ENCODE measurements around the gene NAALADL1. TPM values are rescaled to one million over a fixed set of nuclear protein-coding genes. Genes with fewer than 3 reads are reported as not detected.

The NAALADL1 gene
- total RNA-seq, 1 experiment from 2014 or later, result not detected

GRCh38 chr11:65013888-65014725 is 44.2 kb downstream of the NAALADL1 start, which contains the start of gene ARL2:
ARL2 (plus strand) TSS chr11:65014160; CDS start chr11:65014208, 48 bp downstream.
- Histone ChIP-seq H3K27ac (ENCODE audit: low read depth, low read length, poor library complexity, severe bottlenecking) (peak within 1 kb of the TSS; percentile 96), H3K27me3 (replicated peaks; ENCODE audit: insufficient read depth, low read depth, low read length, poor library complexity) (no peaks in the 10 kb centered on the region), H3K36me3 (ENCODE audit: insufficient read depth, low read length, poor library complexity, severe bottlenecking) (peaks cover 9% of the 10 kb centered on the region), H3K9me3 (ENCODE audit: low read depth, low read length, poor library complexity, severe bottlenecking) (no peaks in the 10 kb centered on the region), H3K4me1 (ENCODE audit: insufficient read depth, low read length, poor library complexity, severe bottlenecking) (no peaks in the 10 kb centered on the region), H3K4me3 (ENCODE audit: low read depth, low read length, poor library complexity, severe bottlenecking) (peak within 1 kb of the TSS; percentile 95)
- CTCF ChIA-PET, result no interaction called here
- POLR2A ChIA-PET (ENCODE audit: low non-redundant PET), result no interaction called here
- BruUV-seq (replicated peaks), result TSS peak; percentile 57
- TF ChIP-seq, protein P1, sequence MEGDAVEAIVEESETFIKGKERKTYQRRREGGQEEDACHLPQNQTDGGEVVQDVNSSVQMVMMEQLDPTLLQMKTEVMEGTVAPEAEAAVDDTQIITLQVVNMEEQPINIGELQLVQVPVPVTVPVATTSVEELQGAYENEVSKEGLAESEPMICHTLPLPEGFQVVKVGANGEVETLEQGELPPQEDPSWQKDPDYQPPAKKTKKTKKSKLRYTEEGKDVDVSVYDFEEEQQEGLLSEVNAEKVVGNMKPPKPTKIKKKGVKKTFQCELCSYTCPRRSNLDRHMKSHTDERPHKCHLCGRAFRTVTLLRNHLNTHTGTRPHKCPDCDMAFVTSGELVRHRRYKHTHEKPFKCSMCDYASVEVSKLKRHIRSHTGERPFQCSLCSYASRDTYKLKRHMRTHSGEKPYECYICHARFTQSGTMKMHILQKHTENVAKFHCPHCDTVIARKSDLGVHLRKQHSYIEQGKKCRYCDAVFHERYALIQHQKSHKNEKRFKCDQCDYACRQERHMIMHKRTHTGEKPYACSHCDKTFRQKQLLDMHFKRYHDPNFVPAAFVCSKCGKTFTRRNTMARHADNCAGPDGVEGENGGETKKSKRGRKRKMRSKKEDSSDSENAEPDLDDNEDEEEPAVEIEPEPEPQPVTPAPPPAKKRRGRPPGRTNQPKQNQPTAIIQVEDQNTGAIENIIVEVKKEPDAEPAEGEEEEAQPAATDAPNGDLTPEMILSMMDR (conservative IDR thresholded peaks at IDR 0.05; ENCODE audit: low read depth, low read length), result peak; percentile 67
- TF ChIP-seq EZH2 (IDR thresholded peaks at IDR 0.05; ENCODE audit: borderline replicate concordance, low read depth, low read length, poor library complexity, severe bottlenecking), result no peak
- intact Hi-C loops (cut with micrococcal nuclease; ENCODE audit: unreplicated experiment), result loop anchor here (2.0 kb wide), 1 partner anchor 167 kb away; no protein-coding TSS in a partner anchor
- DNase-seq (ENCODE audit: low spot score), result peak; percentile 97

DNA sequence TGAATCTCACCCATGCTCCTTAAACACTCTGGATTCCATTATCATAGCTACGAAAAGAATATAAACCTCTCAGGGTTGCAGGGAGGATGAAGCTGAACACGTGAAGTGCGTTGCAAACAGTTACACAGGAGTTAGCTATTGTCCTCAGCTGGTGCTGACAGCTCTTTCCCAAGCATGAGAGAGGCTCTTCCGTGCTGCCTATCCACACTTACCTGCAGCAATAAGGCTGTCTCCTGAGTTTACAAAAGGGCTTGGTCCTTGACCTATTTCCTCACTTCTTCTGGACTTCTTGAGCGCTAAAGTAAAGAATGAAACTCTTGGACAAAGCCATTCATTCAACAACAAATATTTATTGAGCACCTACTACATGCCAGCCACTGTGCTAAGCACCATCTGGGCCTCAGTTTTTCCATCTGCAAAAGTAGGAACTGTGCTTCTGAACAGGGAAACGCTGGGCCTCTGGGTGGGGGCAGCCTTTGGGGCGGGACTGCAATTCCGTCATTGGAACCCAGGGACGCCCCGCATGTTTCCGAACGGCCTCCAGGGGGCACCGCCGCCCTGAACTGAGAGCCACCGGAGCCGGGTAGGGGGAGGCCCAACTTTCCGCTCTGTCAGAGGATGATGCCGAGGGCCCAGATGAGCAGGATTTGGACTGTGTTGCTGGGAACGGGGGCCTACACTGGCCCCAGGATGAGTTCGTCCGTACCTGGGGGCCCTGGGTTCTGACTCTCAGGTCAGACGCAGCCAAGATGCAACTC is 45.0 kb downstream of the NAALADL1 start:
- Histone ChIP-seq H3K4me3 (ENCODE audit: low read depth, low read length, poor library complexity, severe bottlenecking) (peak overlapping the region; percentile 95), H3K9me3 (ENCODE audit: low read depth, low read length, poor library complexity, severe bottlenecking) (no peaks in the 10 kb centered on the region), H3K4me1 (ENCODE audit: insufficient read depth, low read length, poor library complexity, severe bottlenecking) (no peaks in the 10 kb centered on the region), H3K27me3 (replicated peaks; ENCODE audit: insufficient read depth, low read depth, low read length, poor library complexity) (no peaks in the 10 kb centered on the region), H3K36me3 (ENCODE audit: insufficient read depth, low read length, poor library complexity, severe bottlenecking) (peaks cover 2% of the 10 kb centered on the region), H3K27ac (ENCODE audit: low read depth, low read length, poor library complexity, severe bottlenecking) (peak overlapping the region; percentile 96)
- DNase-seq (ENCODE audit: low spot score), result peak; percentile 96
- TF ChIP-seq, protein P1 (conservative IDR thresholded peaks at IDR 0.05; ENCODE audit: low read depth, low read length), result peak; percentile 81
- no peak for TF ChIP-seq EZH2 (IDR thresholded peaks at IDR 0.05; ENCODE audit: borderline replicate concordance, low read depth, low read length, poor library complexity, severe bottlenecking)
- ChIA-PET CTCF (interaction anchor here (0.6 kb wide), 1 partner anchor 84 kb away, joined by 7 read pairs; no protein-coding TSS in a partner anchor), POLR2A (ENCODE audit: low non-redundant PET) (no interaction called here)
- intact Hi-C loops (cut with micrococcal nuclease; ENCODE audit: unreplicated experiment), result no loop called here
- no TSS peak for BruUV-seq (replicated peaks)

DNA sequence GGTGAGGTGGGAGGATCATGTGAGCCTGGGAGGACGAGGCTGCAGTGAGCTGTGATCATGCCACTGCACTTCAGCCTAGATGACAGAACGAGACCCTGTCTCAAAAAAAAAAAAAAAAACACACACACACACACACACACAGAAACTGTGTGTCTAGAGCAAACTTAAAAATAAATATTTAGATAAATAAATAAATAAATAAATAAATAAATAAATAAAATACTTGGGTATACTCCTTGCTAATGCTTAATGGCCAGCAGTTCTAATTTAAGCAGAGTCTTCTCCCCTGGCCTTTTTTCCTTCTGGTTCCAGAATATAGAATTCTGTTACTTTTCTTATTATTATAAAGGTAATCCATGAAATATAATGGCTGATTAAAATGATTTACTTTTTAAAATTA is 49.5 kb downstream of the NAALADL1 start:
- no peak overlapping the region for H3K27ac ChIP-seq (ENCODE audit: low read depth, low read length, poor library complexity, severe bottlenecking)
- POLR2A ChIA-PET (ENCODE audit: low non-redundant PET), result no interaction called here
- H3K4me3 ChIP-seq (ENCODE audit: low read depth, low read length, poor library complexity, severe bottlenecking), result no peak overlapping the region
- H3K36me3 ChIP-seq (ENCODE audit: insufficient read depth, low read length, poor library complexity, severe bottlenecking), result no peaks in the 10 kb centered on the region
- CTCF ChIA-PET, result no interaction called here
- no TSS peak for BruUV-seq (replicated peaks)
- no peaks in the 10 kb centered on the region for H3K27me3 ChIP-seq (replicated peaks; ENCODE audit: insufficient read depth, low read depth, low read length, poor library complexity)
- intact Hi-C loops (cut with micrococcal nuclease; ENCODE audit: unreplicated experiment), result no loop called here
- TF ChIP-seq, protein P1 (conservative IDR thresholded peaks at IDR 0.05; ENCODE audit: low read depth, low read length), result no peak
- TF ChIP-seq EZH2 (IDR thresholded peaks at IDR 0.05; ENCODE audit: borderline replicate concordance, low read depth, low read length, poor library complexity, severe bottlenecking), result no peak
- DNase-seq (ENCODE audit: low spot score), result no peak
- H3K9me3 ChIP-seq (ENCODE audit: low read depth, low read length, poor library complexity, severe bottlenecking), result no peaks in the 10 kb centered on the region
- H3K4me1 ChIP-seq (ENCODE audit: insufficient read depth, low read length, poor library complexity, severe bottlenecking), result no peaks in the 10 kb centered on the region
